Testis (tissue), 5 donors: ENCODE data around the gene EEF1A2. TPM values are rescaled to one million over a fixed set of nuclear protein-coding genes. Genes with fewer than 3 reads are reported as not detected.
A peak's percentile ranks its signal among the peaks of the same experiment; 100 is the strongest.

Experiments
- DNase-seq: peaks from one replicate; pipeline ENCODE4 v3.0.0-alpha.2; 2019
- H3K27ac ChIP-seq, 2 donors: fragments of 200-600 bp; sonication (generic); one replicate each; pipeline ENCODE4 v1.5.1; 2019
- H3K27me3 ChIP-seq: fragments of 200-600 bp; sonication (generic); one replicate; pipeline ENCODE4 v1.5.1; 2019
- H3K36me3 ChIP-seq: fragments of 200-600 bp; sonication (generic); one replicate; pipeline ENCODE4 v1.5.1; 2017; ENCODE audit warnings: low read depth; ENCODE audit errors: missing control alignments
- H3K4me1 ChIP-seq: fragments of 200-600 bp; sonication (generic); one replicate; pipeline ENCODE4 v1.5.1; 2019
- H3K4me3 ChIP-seq, 2 donors: fragments of 200-600 bp; sonication (generic); one replicate each; pipeline ENCODE4 v1.5.1; 2017 to 2019
- H3K9me3 ChIP-seq: fragments of 200-600 bp; sonication (generic); one replicate; pipeline ENCODE4 v1.5.1; 2017
- CTCF ChIP-seq, 3 experiments: fragments of 450-650 bp in 2 of 3; fragments of 200-600 bp in 1 of 3; sonication (generic) in 1 of 3; IDR thresholded peaks; one replicate each; pipeline ENCODE4 v1.5.1; 2016 to 2019; ENCODE audit warnings: antibody characterized with exemption in 3 of 3, mild to moderate bottlenecking in 2 of 3, moderate library complexity in 1 of 3
- POLR2A ChIP-seq: fragments of 450-650 bp; IDR thresholded peaks from one replicate; pipeline ENCODE4 v1.6.1; 2017; ENCODE audit warnings: antibody characterized with exemption, mild to moderate bottlenecking, moderate library complexity
- WGBS, 2 donors: methylation state at CpG; one replicate each; pipeline ENCODE4 v1.1.5; 2018; 5-methylcytosine and 5-hydroxymethylcytosine counted together
- intact Hi-C: fragments of 100-400 bp; cut with DNase I; formaldehyde crosslinking; loops from one replicate; pipeline ENCODE4 v1.15.1; 2023; ENCODE audit warnings: low total_unique reads
- long read RNA-seq, 2 donors: transcript quantifications; one replicate each; lab custom pipeline, GENCODE V29; 2026
- polyA plus RNA-seq: library from polyadenylated mRNA; stranded (reverse); fragments of 350-450 nt; fragmentation: Illumina TruSeq; extraction: RNeasy Lipid Tissue Mini Kit (QIAGEN cat#74804); gene quantifications from one replicate; pipeline ENCODE4 v1.2.3, GENCODE V29; 2014; ENCODE audit warnings: low read depth, low replicate concordance; ENCODE audit not compliant: insufficient read depth
- total RNA-seq, 2 donors: library from RNA; depleted of rRNA; stranded (reverse); fragments of >200 nt; gene quantifications; one replicate each; pipeline ENCODE4 v1.2.3, GENCODE V29; 2016

EEF1A2 gene
- total RNA-seq: 10 to 100 TPM in 1 of 2 donors, 1 to 10 TPM in 1; 9.8 to 15.9 TPM
- 19.1 TPM for polyA plus RNA-seq
- long read RNA-seq, donor 1, partial matches to known transcripts: 0 of 1 reads
- long read RNA-seq, donor 1, other reads (novel, unspliced or antisense): 0 of 1 reads
- long read RNA-seq, donor 2, partial matches to known transcripts: 348 of 357 reads
- long read RNA-seq, donor 2, other reads (novel, unspliced or antisense): 8 of 357 reads

- Histone ChIP-seq H3K36me3 (no peaks in the 10 kb centered on the region), H3K27me3 (no peaks in the 10 kb centered on the region), H3K4me1 (no peaks in the 10 kb centered on the region), H3K4me3 (peak within 1 kb of the TSS in 1 of 2 donors; percentile 26), H3K9me3 (no peaks in the 10 kb centered on the region), H3K27ac (no peak within 1 kb of the TSS)
- no peak for DNase-seq
- no peak for TF ChIP-seq CTCF (IDR thresholded peaks at IDR 0.05)
- no peak for TF ChIP-seq POLR2A
- 0% methylated on average over 6 of the region's 58 CpGs; no CpG with 5 or more reads in 1 of the 2 donors for WGBS, 2 donors
- intact Hi-C loops: no loop called here
Measured at GRCh38 chr20:63498960-63499337, at the start of gene EEF1A2. Gene EEF1A2 (minus strand): TSS chr20:63499083. CDS start chr20:63497763, 1,320 bp downstream.

GRCh38 chr20:63548542-63548941 is 49.7 kb upstream of the EEF1A2 start:
- 32 to 36% methylated on average over 11 of the region's 11 CpGs for WGBS, 2 donors

GRCh38 chr20:63547725-63548480 is 49.0 kb upstream of the EEF1A2 start, which contains the start of gene SRMS:
Gene SRMS (minus strand): TSS chr20:63547749. CDS start chr20:63547463, 286 bp downstream.
- H3K4me3 ChIP-seq: no peak within 1 kb of the TSS
- TF ChIP-seq CTCF (IDR thresholded peaks at IDR 0.05) (no peak), POLR2A (no peak)
- no peak for DNase-seq
- no peak within 1 kb of the TSS for H3K27ac ChIP-seq
- intact Hi-C loops: no loop called here
- H3K4me1 ChIP-seq: no peaks in the 10 kb centered on the region
- no peaks in the 10 kb centered on the region for H3K36me3 ChIP-seq
- H3K9me3 ChIP-seq: no peaks in the 10 kb centered on the region
- WGBS, 2 donors: 36 to 66% methylated on average over 5 to 34 of the region's 35 CpGs
- H3K27me3 ChIP-seq: no peaks in the 10 kb centered on the region

More at GRCh38 chr20:63548542-63548941, 49.7 kb upstream of the EEF1A2 start:
- Histone ChIP-seq H3K4me1 (no peaks in the 10 kb centered on the region), H3K36me3 (no peaks in the 10 kb centered on the region), H3K4me3 (no peak overlapping the region), H3K27ac (no peak overlapping the region), H3K27me3 (no peaks in the 10 kb centered on the region), H3K9me3 (no peaks in the 10 kb centered on the region)
- DNase-seq: no peak
- TF ChIP-seq POLR2A (no peak), CTCF (IDR thresholded peaks at IDR 0.05) (no peak)
- intact Hi-C loops: no loop called here

- Histone ChIP-seq H3K9me3 (no peaks in the 10 kb centered on the region), H3K4me1 (no peaks in the 10 kb centered on the region), H3K4me3 (no peak overlapping the region), H3K27me3 (no peaks in the 10 kb centered on the region), H3K27ac (no peak overlapping the region), H3K36me3 (no peaks in the 10 kb centered on the region)
- WGBS, 2 donors: 76 to 83% methylated on average over 13 to 51 of the region's 58 CpGs
- no peak for DNase-seq
- TF ChIP-seq CTCF (IDR thresholded peaks at IDR 0.05) (no peak), POLR2A (no peak)
- intact Hi-C loops: no loop called here
Measured at GRCh38 chr20:63546956-63547724, 48.3 kb upstream of the EEF1A2 start.
